ENCODE measurements around the gene AKIRIN1. TPM values are rescaled to one million over a fixed set of nuclear protein-coding genes. Genes with fewer than 3 reads are reported as not detected.
"Not testable (repeated sequence)": the region's sequence is repeated elsewhere in the genome, so short reads cannot be mapped to it uniquely, and the experiment has no call there.

Gene AKIRIN1
- polyA plus RNA-seq, 3 donors, result 90.0 to 113 (median 91.8) TPM

DNA sequence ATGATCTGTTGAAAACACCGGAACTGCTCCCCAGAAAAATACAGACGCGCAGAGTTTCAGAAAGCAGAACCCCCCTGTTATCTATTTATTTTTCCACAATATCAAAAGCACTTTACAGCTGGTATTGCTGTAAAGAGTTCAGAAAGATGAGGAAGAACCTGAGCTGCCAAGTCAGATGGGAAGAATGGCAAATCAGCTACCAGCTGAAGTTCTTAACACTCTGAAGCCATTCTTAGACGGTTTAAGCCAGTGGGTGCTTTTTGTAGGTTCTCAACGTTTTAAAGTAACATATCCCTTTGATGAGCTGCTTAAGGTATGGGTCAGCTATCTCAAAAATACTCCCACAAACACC lies 714 bp upstream of the AKIRIN1 start:
- no peak for DNase-seq

DNA sequence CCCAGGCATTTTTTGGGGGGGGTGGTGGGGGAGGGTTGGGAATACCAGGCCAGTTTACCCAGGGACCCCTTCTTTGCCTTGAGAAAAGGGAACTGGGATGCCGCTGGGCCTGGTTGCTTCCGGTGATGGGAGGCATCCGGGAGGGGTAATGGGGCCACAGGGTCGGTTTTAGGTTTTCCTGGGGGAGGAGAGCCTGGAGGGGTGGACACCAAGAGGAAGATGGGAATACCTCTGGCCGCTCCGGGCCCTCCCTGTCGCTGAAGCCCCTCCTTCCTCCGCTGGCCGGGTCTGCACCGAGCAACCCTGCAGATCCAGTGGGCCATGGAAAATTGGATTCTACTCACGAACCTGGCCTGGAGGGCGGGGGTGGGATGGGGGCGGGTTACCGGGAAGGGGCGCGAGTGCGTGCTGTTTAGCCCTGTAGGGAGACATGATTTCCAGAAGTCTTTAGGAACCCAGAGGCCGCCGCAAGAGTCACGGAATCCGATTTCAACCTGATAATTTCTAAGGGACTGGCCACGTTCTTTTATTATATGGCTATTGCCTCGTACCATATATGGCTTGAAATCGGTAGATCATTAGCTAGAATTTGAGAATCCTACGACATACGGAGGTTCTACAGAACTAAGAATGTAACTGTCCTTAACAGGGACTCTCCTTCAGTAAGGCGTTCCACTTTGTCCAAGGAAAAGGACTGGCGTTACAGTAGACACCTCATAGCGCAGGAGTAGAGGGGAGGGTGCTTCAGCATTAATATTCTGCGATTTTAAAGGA lies 749 bp downstream of the AKIRIN1 start:
- DNase-seq, result peak; percentile 65

DNA sequence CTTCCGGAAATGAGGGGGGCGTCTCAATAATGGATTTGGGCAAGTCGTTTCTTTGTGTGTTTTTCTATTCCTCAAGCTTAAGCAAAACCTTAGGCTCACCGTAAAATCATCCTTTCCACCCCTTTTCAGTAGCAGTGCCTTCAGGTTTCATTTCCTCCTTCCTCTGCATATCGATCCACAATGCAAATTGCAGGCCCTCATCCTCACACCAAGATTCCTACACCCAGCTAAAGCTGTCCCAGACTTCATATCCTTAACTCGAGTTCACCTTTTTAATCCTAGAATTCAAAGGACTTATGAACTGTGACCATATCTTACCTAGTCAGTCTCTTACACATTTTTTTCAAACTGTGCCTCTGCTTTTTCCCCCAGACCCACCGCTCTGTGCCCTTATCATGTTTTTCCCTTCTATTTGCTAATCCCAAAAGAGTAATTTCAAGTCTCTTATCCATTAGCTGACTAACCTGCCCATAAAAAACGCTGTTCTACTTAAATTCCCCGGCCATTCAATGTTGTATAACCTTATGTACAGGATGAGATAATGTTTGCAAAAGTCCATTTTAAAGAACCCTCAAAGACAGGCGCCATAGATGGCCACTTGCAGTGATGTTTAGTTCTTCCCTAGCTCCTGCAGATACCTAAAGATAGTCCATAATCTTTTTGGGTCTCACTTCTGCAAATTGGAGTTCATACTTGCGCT lies 1.5 kb downstream of the AKIRIN1 start:
- no peak for DNase-seq

DNA sequence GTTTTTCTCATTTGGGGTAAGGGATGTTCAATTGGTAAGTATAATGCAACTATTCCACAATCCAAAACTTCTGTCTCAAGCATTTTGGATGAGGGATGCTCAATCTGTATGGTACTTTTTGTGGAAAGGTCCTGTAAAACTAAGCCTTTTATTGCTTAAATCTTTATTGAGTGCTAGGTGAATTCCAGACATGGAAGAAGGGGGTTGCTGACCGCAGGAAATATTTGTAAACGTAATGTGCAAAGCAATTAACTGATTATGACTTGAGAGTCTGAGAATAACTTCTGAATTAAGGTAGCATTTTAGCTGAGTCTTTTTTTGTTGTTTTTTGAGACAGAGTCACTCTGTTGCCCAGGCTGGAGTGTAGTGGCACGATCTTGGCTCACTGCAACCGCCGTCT lies 3.1 kb downstream of the AKIRIN1 start:
- no peak for DNase-seq

DNA sequence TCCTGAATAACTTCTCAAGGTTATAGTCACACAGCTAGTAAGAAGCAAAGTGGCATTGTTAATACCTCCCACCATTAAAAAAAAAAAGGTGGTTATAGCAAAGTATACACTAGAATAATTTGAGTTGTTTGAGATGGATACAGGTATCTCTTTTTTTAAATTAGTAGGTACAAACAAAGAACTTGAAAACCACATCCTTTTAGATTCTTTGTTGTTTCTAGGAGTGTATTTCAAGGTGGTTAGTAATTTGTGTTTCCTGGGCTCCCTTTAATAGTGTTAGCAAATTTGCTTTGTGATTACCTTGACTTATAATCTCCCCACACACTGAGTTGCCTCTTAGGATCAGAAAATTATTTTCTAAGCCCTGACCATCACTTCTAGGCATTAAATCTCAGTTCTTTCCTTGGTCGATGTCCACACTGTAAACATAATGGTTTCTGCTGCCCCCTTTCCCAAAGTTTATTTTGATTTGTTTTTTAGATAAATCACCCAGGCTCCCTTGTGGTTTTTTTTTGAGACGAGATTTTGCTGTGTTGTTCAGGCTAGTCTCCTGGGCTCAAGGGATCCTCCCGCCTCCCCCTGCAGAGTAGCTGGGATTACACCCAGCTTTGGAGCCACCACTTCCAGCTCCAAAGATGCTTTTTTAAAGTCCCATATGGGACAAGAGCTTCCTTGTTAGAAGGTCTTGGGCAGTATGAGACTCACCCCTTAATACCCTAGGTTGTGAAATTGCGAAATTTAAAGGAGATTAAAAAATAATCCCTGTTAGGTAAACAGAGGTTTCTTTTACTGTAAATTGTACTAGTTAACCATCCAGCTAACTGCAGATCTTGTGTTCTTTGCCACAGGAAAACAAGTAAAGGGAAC lies 6.2 kb downstream of the AKIRIN1 start:
- DNase-seq, result no peak

DNA sequence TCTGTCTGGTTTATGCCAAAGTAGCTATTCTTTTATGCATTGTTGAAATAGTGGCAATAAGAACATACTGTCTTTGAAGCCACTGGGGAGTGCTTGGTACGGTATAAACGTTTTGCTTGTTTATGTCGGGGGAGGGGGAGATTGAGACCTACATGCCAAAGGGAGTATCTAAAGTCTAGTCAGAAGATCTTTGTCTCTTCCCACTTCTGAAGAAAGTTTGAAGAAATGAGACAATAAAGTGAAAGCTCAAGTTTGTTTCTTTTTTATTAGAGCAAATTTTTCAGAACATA lies 6.8 kb downstream of the AKIRIN1 start:
- DNase-seq, result no peak

DNA sequence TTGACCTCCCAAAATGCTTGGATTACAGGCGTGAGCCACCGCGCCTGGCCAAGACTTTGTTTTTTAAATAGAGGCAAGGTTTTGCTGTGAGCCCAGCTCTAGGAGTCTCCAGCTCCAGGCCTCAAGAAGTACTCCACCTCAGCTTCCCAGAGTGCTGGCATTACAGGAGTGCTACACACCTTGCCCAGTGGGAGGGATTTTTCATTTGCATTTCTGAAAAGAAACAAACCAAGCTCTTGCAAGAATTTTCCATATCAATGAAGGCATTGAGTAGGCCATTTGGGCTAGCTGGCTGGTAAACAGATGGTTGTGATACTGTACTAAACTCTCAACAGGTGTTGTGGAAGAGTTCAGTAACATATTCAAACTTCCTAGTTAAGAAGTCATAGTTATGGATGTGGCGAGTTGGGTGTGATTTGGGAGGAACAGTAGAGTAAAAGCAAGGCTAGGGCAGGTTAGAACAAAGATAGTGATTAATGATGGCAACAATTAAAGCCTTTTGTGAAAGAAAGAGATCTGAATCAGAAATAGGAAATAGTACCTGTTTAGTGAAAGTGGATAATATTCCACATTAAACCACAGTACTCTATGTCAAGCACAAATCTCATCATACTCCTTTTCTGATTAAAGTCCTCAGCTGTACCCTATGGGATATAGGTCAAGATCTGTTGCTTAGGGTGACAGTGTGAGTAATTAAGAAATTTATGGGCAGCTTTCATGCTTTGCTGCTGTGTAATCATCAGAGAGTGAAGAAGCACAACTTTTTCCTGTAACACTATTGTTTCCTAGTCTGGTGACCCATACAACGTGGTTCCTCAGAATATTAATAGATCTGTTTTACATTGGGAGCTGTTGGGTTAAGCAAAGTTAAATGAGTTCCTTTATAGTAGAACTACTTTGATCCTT lies 10.7 kb downstream of the AKIRIN1 start:
- DNase-seq, result no peak

DNA sequence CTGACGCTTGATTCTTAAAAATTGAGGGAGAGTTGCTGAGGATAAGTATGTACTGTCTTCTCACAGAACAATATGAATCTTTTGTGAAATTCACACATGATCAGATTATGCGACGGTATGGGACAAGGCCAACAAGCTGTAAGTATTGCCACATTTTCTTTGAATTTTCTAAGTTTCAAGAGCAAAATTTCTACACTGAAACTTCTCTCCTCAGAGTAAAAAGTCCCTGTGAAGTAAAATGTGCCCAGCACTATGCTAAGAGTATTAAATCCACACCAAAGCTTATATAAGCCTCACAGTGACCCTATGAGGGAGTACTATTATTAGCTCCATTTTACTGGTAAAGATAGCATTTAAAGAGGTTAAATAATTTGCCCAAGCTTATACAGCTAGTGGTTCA lies 12.2 kb downstream of the AKIRIN1 start:
- DNase-seq, result no peak

DNA sequence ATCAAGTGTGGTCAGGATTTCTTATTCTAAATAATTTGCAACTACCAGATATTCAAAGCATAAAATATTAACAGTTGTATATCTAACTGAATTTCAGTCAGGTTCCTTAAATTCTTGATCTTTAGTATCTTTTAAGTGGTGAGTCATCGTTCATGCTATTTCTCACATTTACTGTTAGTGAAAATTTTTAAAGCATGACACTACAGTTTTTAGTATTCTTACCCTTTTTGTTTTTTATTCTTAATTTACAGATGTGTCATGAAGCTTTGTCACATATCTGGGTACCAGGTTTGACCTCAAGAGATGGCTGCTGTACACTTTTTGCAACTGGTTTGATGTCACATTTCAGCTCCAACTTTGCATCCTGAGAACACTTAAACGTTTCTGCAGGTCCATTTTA lies 12.7 kb downstream of the AKIRIN1 start:
- no peak for DNase-seq

DNA sequence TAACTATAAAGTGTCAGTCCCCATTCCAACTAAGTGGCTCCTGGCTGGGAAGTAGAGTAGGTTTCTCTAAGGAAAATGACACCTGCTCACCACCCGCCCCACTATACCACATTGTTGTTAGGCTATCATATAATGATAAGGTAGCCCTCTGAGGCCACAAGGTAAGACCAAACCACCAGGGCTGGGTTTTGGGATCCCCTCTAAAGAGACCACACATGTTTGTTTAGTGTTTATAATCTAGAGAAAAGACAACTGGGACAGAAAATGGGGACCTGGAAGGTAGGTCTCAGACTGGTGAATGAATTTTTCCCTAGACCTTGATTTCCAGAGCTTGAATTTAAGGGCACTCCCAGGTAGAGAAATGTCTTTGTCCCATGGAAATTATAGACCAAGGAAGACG lies 15.2 kb downstream of the AKIRIN1 start:
- DNase-seq, result no peak

DNA sequence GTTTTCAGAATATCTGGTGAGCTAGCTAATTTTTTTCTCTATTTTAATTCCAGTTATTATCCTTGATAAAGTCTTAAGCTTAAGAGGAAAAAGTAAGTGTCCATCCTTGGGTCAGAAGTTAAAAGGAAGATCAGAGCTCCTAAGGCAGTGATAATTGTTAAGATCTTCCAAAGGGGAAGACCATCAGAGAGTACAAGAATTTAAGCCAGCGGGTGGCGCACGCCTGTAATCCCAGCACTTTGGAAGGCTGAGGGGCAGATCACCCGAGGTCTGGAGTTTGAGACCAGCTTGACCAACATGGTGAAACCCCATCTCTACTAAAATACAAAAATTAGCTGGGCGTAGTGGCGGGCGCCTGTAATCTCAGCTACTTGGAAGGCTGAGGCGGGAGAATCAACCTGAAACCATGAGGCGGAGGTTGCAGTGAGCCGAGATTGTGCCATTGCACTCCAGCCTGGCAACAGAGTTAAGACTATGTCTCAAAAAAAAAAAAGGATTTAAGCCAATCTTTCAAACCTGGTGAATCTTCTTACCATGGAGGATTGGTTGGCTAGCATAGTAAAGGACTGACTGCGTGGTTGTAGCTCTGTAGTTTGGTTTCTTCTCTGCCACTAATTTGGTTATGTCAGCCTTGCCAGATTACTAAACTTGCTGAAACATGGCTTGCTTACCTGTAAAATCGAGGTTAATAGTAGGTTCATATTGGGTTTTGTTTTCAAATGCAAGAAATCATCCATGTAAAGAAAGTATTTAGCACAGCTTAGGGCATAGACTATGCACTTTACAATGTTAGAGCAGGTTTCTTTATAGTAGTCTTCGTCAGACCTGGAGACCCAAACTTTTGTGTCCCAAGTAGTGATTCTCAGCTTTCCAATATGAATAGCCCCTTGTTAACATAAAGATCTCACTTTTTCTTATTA lies 15.9 kb downstream of the AKIRIN1 start:
- DNase-seq, result no peak

DNA sequence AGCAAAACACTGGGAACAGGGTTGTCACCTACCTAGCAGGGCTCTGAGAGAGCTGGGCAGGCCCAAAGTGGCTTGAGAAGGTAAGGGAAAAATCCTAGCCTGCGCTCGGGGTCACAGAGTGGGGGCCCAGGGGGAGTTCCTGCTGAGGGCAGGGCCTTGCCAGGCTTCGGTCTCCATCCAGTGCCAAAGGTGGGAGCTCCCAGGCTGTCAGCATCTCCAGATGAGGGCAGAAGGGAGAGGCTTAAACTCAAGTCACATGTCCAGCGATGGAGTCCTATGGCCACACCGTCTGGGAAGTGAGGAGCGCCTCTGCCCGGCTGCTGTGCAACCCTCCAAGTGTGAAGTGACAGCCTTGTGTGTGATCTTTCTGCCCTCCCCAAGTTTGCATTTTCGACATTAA lies 23.9 kb downstream of the AKIRIN1 start:
- DNase-seq, result not testable (repeated sequence)

DNA sequence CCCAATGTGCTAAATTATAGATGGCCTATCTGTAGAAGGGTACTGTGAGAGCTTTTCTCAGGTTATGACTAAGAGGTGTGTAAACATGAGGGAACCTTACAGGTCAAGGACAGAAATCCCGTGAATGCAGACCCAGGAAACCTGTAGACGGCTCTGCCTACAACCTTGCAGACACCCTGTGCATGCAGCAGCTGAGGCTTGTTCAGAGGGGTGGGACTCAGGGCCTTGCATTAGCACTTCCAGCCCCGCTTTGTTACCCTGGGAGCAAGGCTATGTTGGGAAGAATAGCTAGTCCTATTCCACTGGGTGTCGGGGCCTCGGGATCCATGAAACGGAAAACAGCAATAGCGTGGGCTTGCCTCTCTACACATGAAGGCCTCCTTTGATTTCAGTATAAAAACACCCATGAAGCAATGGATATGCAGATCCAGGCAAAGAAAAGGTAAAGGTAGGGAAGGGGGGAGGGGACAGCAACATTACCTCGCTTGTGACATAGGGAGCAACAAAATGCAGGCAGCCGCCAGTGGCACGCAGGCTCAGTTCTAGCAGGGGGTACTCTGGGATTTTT lies 25.6 kb downstream of the AKIRIN1 start:
- DNase-seq, result no peak

DNA sequence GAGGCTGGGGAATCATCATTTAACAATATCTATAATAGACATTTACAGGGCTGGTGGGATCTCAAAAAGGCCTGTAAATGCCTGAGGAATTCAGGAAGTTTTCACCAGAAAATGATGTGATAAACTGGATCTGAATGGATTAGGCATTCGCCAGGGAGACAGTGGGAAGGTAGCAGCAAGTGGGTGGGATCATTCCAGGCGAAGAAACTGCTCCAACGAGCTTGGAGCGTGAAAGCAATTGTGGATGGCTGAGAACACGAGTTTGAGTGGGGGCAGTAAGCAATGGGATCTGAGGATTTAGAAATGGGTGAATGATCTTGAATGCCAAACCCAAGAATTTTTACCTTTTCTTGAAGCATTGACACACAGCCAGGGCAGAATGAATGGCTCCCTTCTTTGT lies 26.2 kb downstream of the AKIRIN1 start:
- no peak for DNase-seq

DNA sequence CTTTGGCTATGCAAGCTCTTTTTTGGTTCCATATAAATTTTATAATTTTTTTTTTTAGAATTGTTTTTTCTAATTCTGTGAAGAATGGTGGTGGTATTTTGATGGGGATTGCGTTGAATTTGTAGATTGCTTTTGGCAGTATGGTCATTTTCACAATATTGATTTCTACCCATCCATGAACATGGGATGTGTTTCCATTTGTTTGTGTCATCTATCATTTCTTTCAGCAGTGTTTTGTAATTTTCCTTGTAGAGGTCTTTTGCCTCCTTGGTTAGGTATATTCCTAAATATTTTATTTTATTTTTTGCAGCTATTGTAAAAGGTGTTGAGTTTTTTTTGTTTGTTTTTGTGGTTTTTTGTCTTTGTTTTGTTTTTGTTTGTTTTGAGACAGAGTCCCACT lies 29.4 kb downstream of the AKIRIN1 start:
- not testable (repeated sequence) for DNase-seq

DNA sequence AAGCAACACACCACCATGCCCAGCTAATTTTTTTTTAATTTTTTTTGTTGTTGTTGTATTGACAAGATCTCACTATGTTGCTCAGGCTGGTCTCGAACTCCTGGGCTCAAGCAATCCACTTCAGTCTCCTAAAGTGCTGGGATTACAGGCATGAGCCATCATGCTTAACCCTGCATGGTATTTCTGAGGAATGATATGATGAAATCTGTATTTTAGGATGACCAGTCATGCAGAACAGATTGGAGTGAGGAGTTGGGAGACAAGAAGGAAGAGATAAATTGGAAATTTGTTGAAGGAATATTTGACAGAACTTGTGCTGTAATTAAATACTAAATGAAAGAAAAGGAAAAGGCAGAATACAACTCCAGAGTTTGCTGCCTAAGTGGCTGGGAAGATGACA lies 30.4 kb downstream of the AKIRIN1 start:
- DNase-seq, result no peak

DNA sequence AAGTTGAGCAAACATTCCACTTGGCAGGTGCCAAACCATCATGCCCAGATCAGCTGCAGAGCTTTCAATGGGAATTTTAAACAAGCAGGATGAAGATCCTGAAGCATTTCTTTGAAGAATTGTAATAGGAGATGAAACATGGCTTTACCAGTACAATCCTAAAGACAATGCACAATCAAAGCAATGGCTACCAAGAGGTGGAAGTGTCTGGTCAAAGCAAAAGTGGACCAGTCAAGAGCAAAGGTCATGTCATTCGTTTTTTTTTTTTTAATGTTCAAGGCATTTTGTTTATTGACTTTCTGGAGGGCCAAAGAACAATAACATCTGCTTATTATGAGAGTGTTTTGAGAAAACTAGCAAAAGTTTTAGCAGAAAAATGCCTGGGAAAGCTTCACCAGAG lies 32.1 kb downstream of the AKIRIN1 start:
- no peak for DNase-seq

DNA sequence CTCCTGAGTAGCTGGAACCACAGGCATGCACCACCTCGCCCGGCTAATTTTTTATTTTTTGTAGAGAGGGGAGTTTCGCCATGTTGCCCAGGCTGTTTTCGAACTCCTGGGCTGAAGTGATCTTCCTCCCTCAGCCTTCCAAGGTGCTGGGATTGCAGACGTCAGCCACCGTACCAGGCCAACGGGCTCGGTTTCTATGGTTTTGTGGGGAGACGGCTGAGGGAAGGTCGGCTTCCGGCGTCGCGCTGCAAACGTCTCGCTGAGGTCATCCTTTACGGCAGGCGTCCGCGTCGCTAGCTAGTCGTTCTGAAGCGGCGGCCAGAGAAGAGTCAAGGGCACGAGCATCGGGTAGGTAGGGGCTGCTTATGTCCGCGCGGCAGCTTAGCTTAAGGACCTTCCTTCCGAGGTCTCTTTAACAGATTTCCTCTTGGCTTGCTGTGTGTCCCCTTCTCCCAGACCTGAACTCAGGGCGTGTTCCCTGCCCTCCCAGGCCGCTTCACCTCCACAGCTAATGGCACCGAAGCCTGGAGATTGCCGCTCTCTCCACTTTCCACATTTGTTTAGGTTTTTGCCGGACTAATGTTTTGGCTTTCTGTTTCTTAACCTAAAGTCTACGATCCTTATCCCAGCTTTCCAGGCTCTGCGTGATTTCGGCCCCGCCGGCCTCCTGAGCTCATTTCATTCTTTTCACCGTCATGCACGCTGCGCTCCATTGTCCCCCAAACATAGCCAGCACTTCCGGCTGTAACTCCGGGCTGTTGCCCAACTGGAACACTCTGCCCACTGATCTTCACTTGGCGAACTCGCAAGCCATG lies 35.2 kb downstream of the AKIRIN1 start, which contains the start of gene NDUFS5:
NDUFS5 (plus strand) TSS at position 300 of the 815 bp plus-strand sequence. CDS start 2,375 bp downstream, outside the sequence.
- peak; percentile 93 for DNase-seq

DNA sequence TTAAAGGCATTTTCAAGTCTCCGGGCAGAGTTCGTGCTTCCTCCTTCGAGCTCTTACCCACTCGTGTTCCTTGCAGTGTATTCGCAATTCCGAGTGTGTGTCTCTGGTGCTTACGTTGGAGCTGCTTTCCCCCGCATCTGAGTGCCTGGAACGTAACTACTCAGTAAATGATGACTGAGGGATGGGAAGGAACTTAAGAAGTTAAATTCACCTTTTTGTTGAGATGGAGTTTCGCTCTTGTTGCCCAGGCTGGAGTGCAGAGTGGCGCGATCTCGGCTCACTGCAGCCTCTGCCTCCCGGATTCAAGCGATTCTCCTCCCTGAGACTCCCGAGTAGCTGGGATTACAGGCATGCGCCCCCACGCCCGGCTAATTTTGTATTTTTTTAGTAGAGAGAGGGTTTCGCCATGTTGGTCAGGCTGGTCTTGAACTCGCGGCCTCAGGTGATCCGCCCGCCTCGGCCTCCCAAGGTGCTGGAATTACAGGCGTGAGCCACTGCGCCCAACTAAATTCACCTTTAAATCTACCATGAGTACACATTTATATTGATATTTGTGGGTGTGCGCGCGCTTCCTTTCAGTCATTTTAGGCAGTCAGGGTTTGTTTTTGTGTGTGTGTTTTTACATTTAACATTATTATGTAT lies 35.9 kb downstream of the AKIRIN1 start:
- DNase-seq, result no peak

Data from renal pelvis (tissue), 4 donors.